ENCODE measurements around the gene C22orf15. TPM values are rescaled to one million over a fixed set of nuclear protein-coding genes. Genes with fewer than 3 reads are reported as not detected.
"Not testable (repeated sequence)": the region's sequence is repeated elsewhere in the genome, so short reads cannot be mapped to it uniquely, and the experiment has no call there.

Gene C22orf15, protein sequence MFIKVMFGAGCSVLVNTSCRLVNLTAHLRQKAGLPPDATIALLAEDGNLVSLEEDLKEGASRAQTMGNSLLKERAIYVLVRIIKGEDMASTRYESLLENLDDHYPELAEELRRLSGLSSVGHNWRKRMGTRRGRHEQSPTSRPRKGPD
- total RNA-seq (2014; rRNA removed; shearing (Covaris generic)): not detected in 2 replicates

GRCh38 chr22:23762842-23763578 lies at the start of gene C22orf15:
TSS of gene C22orf15 (plus strand) at chr22:23762990. CDS start at chr22:23763307, 317 bp downstream.
- peak; percentile 63 for DNase-seq (ENCODE audit: low read depth)

- no peak for DNase-seq (ENCODE audit: low read depth)
Measured at GRCh38 chr22:23713696-23714595, 48.8 kb upstream of the C22orf15 start.

GRCh38 chr22:23714596-23715578 lies 47.9 kb upstream of the C22orf15 start:
- DNase-seq (ENCODE audit: low read depth): no peak

DNA sequence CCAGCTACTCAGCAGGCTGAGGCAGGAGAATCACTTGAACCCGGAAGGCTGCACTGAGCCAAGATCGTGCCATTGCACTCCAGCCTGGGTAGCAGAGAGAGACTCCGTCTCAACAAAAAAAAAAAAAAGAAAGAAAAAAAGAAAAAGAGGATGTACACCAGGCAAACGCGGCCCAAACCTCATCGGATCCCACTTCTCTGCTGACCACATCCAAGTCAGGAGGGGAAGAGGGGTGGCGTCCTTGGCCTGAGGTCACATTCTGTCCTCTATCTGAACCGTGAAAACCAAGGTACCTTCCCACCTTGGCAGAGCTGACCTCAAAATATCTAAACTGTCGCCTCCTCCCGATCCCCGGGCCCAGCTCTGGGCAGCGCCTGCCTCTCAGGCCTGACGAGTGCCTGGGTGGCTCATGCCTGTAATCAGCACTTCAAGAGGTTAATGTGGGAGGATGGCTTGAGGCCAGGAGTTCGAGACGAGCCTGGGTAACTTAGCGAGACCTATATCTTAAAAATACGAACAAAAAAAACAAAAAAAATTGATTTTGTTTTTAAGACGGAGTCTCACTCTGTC lies 46.9 kb upstream of the C22orf15 start:
- DNase-seq (ENCODE audit: low read depth): no peak

GRCh38 chr22:23716811-23717801 lies 45.7 kb upstream of the C22orf15 start:
- peak; percentile 71 for DNase-seq (ENCODE audit: low read depth)

DNA sequence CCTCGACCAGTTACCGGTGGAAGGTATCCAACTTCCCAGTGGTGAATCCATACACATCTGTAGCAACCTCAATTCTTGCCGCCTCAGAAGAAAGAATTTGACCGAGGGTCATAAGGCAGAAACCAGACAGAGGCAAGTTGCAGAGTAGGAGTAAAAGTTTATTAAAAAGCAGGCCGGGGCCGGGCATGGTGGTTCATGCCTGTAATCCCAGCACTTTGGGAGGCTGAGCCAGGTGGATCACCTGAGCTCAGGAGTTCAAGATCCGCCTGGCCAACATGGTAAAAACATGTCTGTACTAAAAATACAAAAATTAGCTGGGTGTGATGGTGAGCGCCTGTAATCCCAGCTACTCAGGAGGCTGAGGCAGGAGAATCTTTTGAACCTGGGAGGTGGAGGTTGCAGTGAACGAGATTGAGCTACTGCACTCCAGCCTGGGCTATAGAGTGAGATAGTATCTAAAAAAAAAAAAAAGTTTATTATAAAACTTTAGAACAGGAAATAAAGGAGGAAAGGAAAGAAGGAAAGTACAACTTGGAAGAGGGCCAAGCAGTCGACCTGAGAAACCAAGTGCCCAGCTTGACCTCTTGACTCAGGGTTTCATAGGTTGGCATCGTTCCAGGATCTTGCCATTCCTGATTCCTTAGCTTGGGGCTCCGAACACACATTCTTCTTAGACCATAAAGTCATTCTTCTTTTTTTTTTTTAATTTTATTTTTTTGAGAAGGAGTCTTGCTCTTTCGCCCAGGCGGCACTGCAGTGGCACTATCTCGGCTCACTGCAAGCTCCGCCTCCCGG lies 44.2 kb upstream of the C22orf15 start:
- DNase-seq (ENCODE audit: low read depth): peak; percentile 18

- no peak for DNase-seq (ENCODE audit: low read depth)
Measured at GRCh38 chr22:23720855-23721254, 41.9 kb upstream of the C22orf15 start.

- DNase-seq (ENCODE audit: low read depth): no peak
Measured at GRCh38 chr22:23722160-23722559, 40.6 kb upstream of the C22orf15 start.

DNA sequence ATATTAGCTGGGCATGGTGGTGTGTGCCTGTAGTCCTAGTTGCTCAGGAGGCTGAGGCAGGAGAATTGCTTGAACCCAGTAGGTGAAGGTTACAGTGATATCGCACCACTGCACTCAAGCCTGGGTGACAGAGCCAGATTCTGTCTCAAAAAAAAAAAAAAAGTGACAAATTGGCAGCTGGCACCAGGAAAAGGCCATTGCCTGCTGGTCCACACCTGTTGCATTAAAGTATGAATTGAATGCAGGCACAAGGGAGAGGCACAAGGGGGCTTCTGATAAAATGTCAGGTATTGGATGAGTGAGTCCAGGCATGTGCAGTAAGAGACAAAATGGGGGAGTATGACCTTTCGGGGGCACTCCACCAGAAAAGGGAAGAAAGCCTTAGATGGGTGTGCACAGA lies 40.1 kb upstream of the C22orf15 start:
- no peak for DNase-seq (ENCODE audit: low read depth)

GRCh38 chr22:23728108-23728507 lies 34.7 kb upstream of the C22orf15 start:
- DNase-seq (ENCODE audit: low read depth): not testable (repeated sequence)

- DNase-seq (ENCODE audit: low read depth): no peak
Measured at GRCh38 chr22:23737696-23738095, 25.1 kb upstream of the C22orf15 start.

DNA sequence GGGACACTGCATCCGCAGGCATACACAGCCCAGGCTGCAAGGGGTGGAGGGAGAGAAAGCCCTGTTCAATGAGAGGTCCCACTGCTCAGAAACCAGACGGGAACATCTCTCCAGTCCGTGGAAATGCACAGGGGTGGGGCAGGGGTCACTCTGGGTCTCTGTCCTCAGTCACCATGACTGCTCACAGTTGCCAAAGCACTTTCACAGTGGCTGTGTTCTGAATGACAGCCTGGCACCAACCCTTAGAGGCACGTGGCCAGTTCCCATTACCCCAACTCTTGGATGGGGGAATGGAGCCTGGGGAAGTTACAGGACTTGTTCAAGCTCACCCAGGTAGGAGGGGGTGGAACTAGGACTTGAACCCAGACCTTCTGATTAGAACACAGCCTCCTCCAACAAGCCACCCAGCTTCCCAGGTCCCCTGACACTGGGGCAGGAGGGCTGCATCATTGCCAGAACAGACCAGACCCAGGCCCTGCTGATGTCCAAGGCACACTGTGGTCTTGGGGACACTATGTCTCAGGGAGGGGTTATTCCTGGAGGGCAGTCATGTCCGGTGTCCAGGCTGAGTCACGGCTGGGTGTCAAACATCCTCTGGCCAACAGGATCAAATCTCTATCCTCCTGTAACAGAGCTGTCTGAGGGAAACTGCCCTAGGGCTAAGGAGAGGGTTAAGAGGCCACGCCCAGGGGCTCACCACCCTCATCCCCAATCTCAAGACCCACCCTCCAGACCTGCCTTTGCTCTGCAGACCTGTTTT lies 20.1 kb upstream of the C22orf15 start:
- DNase-seq (ENCODE audit: low read depth): no peak

- no peak for DNase-seq (ENCODE audit: low read depth)
Measured at GRCh38 chr22:23743303-23743705, 19.5 kb upstream of the C22orf15 start.

DNA sequence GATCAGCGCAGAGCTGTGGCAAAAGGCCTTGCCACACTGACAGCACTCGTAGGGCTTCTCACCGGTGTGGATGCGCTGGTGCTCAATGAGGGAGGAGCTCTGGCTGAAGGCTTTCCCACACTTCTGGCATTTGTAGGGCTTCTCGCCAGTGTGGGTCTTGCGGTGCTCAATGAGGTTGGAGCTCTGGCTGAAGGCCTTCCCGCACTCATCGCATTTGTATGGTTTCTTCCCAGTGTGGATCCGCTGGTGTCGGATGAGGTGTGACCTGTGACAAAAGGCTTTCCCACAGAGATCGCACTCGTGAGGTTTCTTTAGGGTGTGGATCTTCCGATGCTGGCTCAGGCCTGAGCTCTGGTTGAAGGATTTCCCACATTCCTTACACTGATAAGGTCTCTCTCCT lies 18.8 kb upstream of the C22orf15 start:
- no peak for DNase-seq (ENCODE audit: low read depth)

DNA sequence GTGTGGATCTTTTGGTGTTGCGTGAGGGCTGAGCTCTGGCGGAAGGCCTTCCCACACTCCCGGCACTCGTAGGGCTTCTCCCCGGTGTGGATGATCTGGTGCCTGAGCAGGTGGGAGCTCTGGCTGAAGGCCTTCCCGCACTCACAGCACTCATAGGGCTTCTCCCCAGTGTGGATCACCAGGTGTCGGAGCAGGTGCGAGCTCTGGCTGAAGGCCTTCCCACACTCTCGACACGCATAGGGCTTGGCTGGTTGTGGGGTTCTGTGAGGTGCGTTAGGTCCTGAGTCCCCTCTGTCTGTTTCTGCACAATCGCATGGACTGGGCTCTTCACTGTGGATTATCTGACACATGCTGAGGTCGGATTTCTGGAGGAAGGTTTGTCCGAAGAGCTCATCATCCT lies 18.3 kb upstream of the C22orf15 start:
- no peak for DNase-seq (ENCODE audit: low read depth)

- DNase-seq (ENCODE audit: low read depth): no peak
Measured at GRCh38 chr22:23745791-23746190, 17.0 kb upstream of the C22orf15 start.

DNA sequence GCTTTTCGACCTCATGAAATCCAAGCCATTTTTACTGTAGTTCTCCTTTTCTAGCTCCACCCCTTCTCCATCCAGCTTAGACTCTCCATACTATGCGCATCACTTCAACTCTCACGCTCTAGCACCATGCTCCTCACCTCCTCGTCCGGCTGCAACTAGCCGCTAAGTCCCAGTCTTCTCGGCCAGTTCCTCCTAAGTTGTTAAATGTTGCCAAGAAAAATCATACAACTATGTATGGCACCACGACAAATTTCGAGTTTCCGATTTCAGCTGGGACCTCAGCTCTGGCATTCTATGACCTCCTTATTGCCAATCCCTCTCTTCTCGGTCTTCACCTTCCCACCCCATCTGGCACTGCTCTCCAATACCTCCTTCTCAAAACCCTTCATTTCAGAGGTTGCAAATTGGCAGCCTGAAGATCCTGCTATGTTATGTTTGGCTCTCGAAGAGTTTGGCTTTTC lies 12.9 kb upstream of the C22orf15 start:
- no peak for DNase-seq (ENCODE audit: low read depth)

- DNase-seq (ENCODE audit: low read depth): no peak
Measured at GRCh38 chr22:23750367-23750713, 12.4 kb upstream of the C22orf15 start.
